Endodermal cell (in vitro differentiated cells): Measurements from ENCODE around the gene ANKRD18B. TPM values are rescaled to one million over a fixed set of nuclear protein-coding genes. Genes with fewer than 3 reads are reported as not detected.
"Not testable (repeated sequence)": the region's sequence is repeated elsewhere in the genome, so short reads cannot be mapped to it uniquely, and the experiment has no call there.

Source experiments
- DNase-seq: peaks from one replicate; pipeline ENCODE4 v3.0.0-alpha.2; 2017
- H3K27ac ChIP-seq: 2 replicates; pipeline ENCODE4 v1.5.1; 2013; ENCODE audit warnings: mild to moderate bottlenecking, low read depth, low read length, moderate library complexity
- H3K27me3 ChIP-seq: 2 replicates; pipeline ENCODE4 v1.6.1; 2013; ENCODE audit warnings: mild to moderate bottlenecking, low read length, moderate library complexity; ENCODE audit not compliant: insufficient read depth, control insufficient read depth, poor library complexity, severe bottlenecking
- H3K36me3 ChIP-seq: 2 replicates; pipeline ENCODE4 v1.7.0; 2013; ENCODE audit warnings: mild to moderate bottlenecking, low read length, moderate library complexity; ENCODE audit not compliant: control insufficient read depth, insufficient read depth
- H3K4me1 ChIP-seq: one replicate; pipeline ENCODE4 v1.7.0; 2013; ENCODE audit warnings: low read length; ENCODE audit not compliant: control insufficient read depth, insufficient read depth
- H3K4me3 ChIP-seq: 2 replicates; pipeline ENCODE4 v1.5.1; 2013; ENCODE audit warnings: mild to moderate bottlenecking, low read length, moderate library complexity
- H3K9ac ChIP-seq: 2 replicates; pipeline ENCODE4 v1.6.1; 2013; ENCODE audit warnings: mild to moderate bottlenecking, low read length, moderate library complexity; ENCODE audit not compliant: poor library complexity, severe bottlenecking; ENCODE audit errors: extremely low read depth
- H3K9me3 ChIP-seq: 2 replicates; pipeline ENCODE4 v1.6.1; 2013; ENCODE audit warnings: mild to moderate bottlenecking, low read length, moderate library complexity; ENCODE audit not compliant: control insufficient read depth
- H3K27ac Mint-ChIP-seq: 2 replicates; pipeline ENCODE4 v1.8.0; 2020; ENCODE audit warnings: mixed read lengths
- H3K27me3 Mint-ChIP-seq: 2 replicates; pipeline ENCODE4 v1.8.0; 2021; ENCODE audit warnings: mild to moderate bottlenecking, mixed read lengths; ENCODE audit not compliant: insufficient read depth
- H3K36me3 Mint-ChIP-seq: 2 replicates; pipeline ENCODE4 v1.8.0; 2020; ENCODE audit warnings: low read depth, mixed read lengths
- H3K4me1 Mint-ChIP-seq: 2 replicates; pipeline ENCODE4 v1.8.0; 2020; ENCODE audit warnings: mixed read lengths
- H3K4me3 Mint-ChIP-seq: 2 replicates; pipeline ENCODE4 v1.8.0; 2020; ENCODE audit warnings: mild to moderate bottlenecking, moderate library complexity, mixed read lengths
- H3K9me3 Mint-ChIP-seq: 2 replicates; pipeline ENCODE4 v1.8.0; 2020; ENCODE audit warnings: mild to moderate bottlenecking, mixed read lengths
- WGBS, 2 experiments: methylation state at CpG; one replicate each; pipeline versions ENCODE4 v1.1.5 to v1.1.7; 2013; ENCODE audit warnings: missing lambda C conversion rate in 2 of 2, mixed read lengths in 1 of 2; ENCODE audit not compliant: insufficient coverage in 1 of 2, insufficient read length in 1 of 2; 5-methylcytosine and 5-hydroxymethylcytosine counted together
- total RNA-seq, 2 donors: library from RNA; stranded (reverse); fragmentation: NEBNext Ultra II Directional in 1 of 2; extraction: Animal tissue kit (Norgen Biotek cat#: 25700) in 1 of 2; gene quantifications; 2 replicates in 1 of 2; 3 replicates in 1 of 2; pipeline ENCODE4 v1.2.1, GENCODE V29; 2021

Gene ANKRD18B
- total RNA-seq, 2 donors from 2014 or later: 6.7 to 9.7 TPM

- H3K27ac ChIP-seq, H3K4me3 Mint-ChIP-seq, H3K27ac Mint-ChIP-seq, H3K36me3 Mint-ChIP-seq, H3K4me3 ChIP-seq, H3K4me1 Mint-ChIP-seq, H3K27me3 ChIP-seq, H3K9ac ChIP-seq, H3K9me3 ChIP-seq, H3K4me1 ChIP-seq, H3K9me3 Mint-ChIP-seq, DNase-seq, H3K36me3 ChIP-seq, H3K27me3 Mint-ChIP-seq: not testable (repeated sequence)
- WGBS, 2 experiments: 75% methylated on average over 3 of the region's 3 CpGs; no CpG with 5 or more reads in 1 of the 2 experiments
These were observed 53.7 kb downstream of the ANKRD18B start for GRCh38 chr9:33577786-33578185.

GRCh38 chr9:33579996-33580395 is 55.9 kb downstream of the ANKRD18B start:
- not testable (repeated sequence) for H3K9me3 Mint-ChIP-seq, H3K4me1 Mint-ChIP-seq, H3K27ac Mint-ChIP-seq, H3K4me1 ChIP-seq, H3K27ac ChIP-seq, H3K9ac ChIP-seq, H3K36me3 ChIP-seq, H3K27me3 ChIP-seq, H3K4me3 ChIP-seq, DNase-seq, H3K9me3 ChIP-seq, H3K27me3 Mint-ChIP-seq, H3K4me3 Mint-ChIP-seq, H3K36me3 Mint-ChIP-seq
- 100% methylated on average over 1 of the region's 1 CpG; no CpG with 5 or more reads in 1 of the 2 experiments for WGBS, 2 experiments

- H3K36me3 ChIP-seq, H3K36me3 Mint-ChIP-seq, H3K9ac ChIP-seq, H3K27ac Mint-ChIP-seq, H3K27me3 Mint-ChIP-seq, DNase-seq, H3K9me3 Mint-ChIP-seq, H3K4me3 Mint-ChIP-seq, H3K9me3 ChIP-seq, H3K4me1 Mint-ChIP-seq, H3K27me3 ChIP-seq, H3K4me3 ChIP-seq, H3K4me1 ChIP-seq, H3K27ac ChIP-seq: not testable (repeated sequence)
- 93 to 100% methylated on average over 1 to 2 of the region's 2 CpGs for WGBS, 2 experiments
These were observed 58.6 kb downstream of the ANKRD18B start for GRCh38 chr9:33582686-33583085.

- not testable (repeated sequence) for H3K27me3 Mint-ChIP-seq, H3K9me3 ChIP-seq, H3K36me3 Mint-ChIP-seq, H3K9ac ChIP-seq, H3K36me3 ChIP-seq, DNase-seq, H3K4me1 ChIP-seq, H3K27me3 ChIP-seq, H3K4me1 Mint-ChIP-seq, H3K4me3 ChIP-seq, H3K27ac ChIP-seq, H3K9me3 Mint-ChIP-seq, H3K27ac Mint-ChIP-seq, H3K4me3 Mint-ChIP-seq
- 81% methylated on average over 1 of the region's 1 CpG; no CpG with 5 or more reads in 1 of the 2 experiments for WGBS, 2 experiments
These were observed 62.1 kb downstream of the ANKRD18B start for GRCh38 chr9:33586128-33586527.

GRCh38 chr9:33587799-33588198 is 63.7 kb downstream of the ANKRD18B start:
- H3K36me3 Mint-ChIP-seq, H3K9ac ChIP-seq, H3K4me3 ChIP-seq, H3K9me3 Mint-ChIP-seq, H3K27ac ChIP-seq, H3K27ac Mint-ChIP-seq, H3K9me3 ChIP-seq, DNase-seq, H3K4me1 Mint-ChIP-seq, H3K27me3 ChIP-seq, H3K4me1 ChIP-seq, H3K27me3 Mint-ChIP-seq, H3K4me3 Mint-ChIP-seq, H3K36me3 ChIP-seq: not testable (repeated sequence)
- no CpG with 5 or more reads among the region's 2 CpGs for WGBS, 2 experiments

- H3K9me3 ChIP-seq, H3K9me3 Mint-ChIP-seq, H3K9ac ChIP-seq, H3K36me3 ChIP-seq, H3K27ac Mint-ChIP-seq, DNase-seq, H3K27ac ChIP-seq, H3K4me3 ChIP-seq, H3K27me3 ChIP-seq, H3K4me1 ChIP-seq, H3K4me1 Mint-ChIP-seq, H3K36me3 Mint-ChIP-seq, H3K27me3 Mint-ChIP-seq, H3K4me3 Mint-ChIP-seq: not testable (repeated sequence)
- WGBS, 2 experiments: 86% methylated on average over 1 of the region's 2 CpGs; no CpG with 5 or more reads in 1 of the 2 experiments
These were observed 64.8 kb downstream of the ANKRD18B start for GRCh38 chr9:33588876-33589275.

- H3K36me3 Mint-ChIP-seq, H3K36me3 ChIP-seq, H3K9me3 ChIP-seq, DNase-seq, H3K27ac ChIP-seq, H3K9ac ChIP-seq, H3K4me1 ChIP-seq, H3K27me3 ChIP-seq, H3K27me3 Mint-ChIP-seq, H3K27ac Mint-ChIP-seq, H3K4me3 ChIP-seq, H3K9me3 Mint-ChIP-seq, H3K4me3 Mint-ChIP-seq, H3K4me1 Mint-ChIP-seq: not testable (repeated sequence)
- WGBS, 2 experiments: 94 to 100% methylated on average over 1 of the region's 2 CpGs
These were observed 66.8 kb downstream of the ANKRD18B start for GRCh38 chr9:33590857-33591256.
